ENCODE measurements around the gene CADM2.

DNA sequence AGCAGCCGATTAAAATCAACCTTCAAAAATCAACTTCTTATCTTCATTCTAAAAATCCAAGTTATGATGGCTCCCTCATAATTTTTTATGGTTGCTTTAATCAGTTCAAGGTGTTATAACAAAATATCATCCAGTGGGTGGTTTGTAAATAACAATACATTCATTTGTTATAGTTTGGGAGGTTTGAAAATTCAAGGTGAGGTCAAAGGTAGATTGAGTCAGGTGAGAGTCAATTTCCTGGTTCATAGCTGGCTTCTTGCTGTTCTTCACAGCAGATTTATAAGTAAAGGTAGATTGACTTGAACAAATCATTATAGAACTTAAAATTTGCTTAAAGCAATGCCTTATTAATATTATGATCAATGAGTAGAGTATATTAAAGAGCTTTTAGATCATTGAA, 192.8 kb downstream of the CADM2 start:
- TF ChIP-seq CTCF (IDR thresholded peaks at IDR 0.05) = no peak
- no peak for TF ChIP-seq POLR2A (IDR thresholded peaks at IDR 0.05)

Measured in prostate gland (tissue), 2 donors.